Bronchial epithelial cell (primary cell): Measurements from ENCODE around the gene CUBN. TPM values are rescaled to one million over a fixed set of nuclear protein-coding genes. Genes with fewer than 3 reads are reported as not detected.

Source experiments
- DNase-seq: peaks from one replicate; pipeline ENCODE4 v3.0.0-alpha.2; 2010; ENCODE audit warnings: low read depth
- FAIRE-seq: peaks from 2 replicates; lab custom pipeline; 2011; peaks lifted over from hg19 to GRCh38; lab: Jason Lieb, UNC
- H3K27me3 ChIP-seq: 2 replicates; pipeline ENCODE4 v1.5.1; 2011; ENCODE audit warnings: low read length; ENCODE audit not compliant: control insufficient read depth, insufficient read depth
- H3K36me3 ChIP-seq: 2 replicates; pipeline ENCODE4 v1.5.1; 2011; ENCODE audit warnings: low read length; ENCODE audit not compliant: control insufficient read depth, insufficient read depth
- H3K4me3 ChIP-seq: 2 replicates; pipeline ENCODE4 v1.5.1; 2011; ENCODE audit warnings: mild to moderate bottlenecking, low read depth, low read length, control low read depth
- total RNA-seq: library from RNA; depleted of rRNA; stranded (reverse); fragments of >200 nt; gene quantifications from 2 replicates; pipeline ENCODE4 v1.2.1, GENCODE V29; 2014
- TF ChIP-seq, protein P1 (sequence below): IDR thresholded peaks from 2 replicates; pipeline ENCODE4 v1.5.1; 2011; ENCODE audit warnings: mild to moderate bottlenecking, moderate library complexity, low read length, control low read depth, inconsistent platforms; ENCODE audit not compliant: insufficient read depth, severe bottlenecking

Gene CUBN
- total RNA-seq, 1 donor from 2014 or later = 0.53 TPM

DNA sequence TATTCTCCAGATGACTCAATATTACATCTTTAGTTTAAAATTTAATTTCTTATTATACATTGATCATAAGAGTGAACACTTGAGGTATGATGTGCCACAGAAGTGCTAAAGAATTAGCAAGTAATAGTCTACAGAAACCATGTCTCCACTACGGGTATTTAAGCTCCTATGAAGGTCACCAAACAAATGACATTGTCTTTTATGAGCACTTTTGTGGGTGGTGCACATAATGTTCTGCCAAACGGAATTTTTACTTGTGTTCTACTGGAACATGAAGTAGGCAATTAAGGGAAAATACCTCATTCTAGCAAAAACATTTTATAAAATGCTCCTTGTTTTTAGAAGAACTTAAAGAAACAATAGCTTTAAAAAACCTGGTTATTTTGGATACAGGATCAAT, 27.4 kb upstream of the CUBN start:
- no peak for FAIRE-seq
- TF ChIP-seq, protein P1, sequence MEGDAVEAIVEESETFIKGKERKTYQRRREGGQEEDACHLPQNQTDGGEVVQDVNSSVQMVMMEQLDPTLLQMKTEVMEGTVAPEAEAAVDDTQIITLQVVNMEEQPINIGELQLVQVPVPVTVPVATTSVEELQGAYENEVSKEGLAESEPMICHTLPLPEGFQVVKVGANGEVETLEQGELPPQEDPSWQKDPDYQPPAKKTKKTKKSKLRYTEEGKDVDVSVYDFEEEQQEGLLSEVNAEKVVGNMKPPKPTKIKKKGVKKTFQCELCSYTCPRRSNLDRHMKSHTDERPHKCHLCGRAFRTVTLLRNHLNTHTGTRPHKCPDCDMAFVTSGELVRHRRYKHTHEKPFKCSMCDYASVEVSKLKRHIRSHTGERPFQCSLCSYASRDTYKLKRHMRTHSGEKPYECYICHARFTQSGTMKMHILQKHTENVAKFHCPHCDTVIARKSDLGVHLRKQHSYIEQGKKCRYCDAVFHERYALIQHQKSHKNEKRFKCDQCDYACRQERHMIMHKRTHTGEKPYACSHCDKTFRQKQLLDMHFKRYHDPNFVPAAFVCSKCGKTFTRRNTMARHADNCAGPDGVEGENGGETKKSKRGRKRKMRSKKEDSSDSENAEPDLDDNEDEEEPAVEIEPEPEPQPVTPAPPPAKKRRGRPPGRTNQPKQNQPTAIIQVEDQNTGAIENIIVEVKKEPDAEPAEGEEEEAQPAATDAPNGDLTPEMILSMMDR = no peak
- no peaks in the 10 kb centered on the region for H3K36me3 ChIP-seq
- no peak for DNase-seq
- no peaks in the 10 kb centered on the region for H3K27me3 ChIP-seq
- no peak overlapping the region for H3K4me3 ChIP-seq

DNA sequence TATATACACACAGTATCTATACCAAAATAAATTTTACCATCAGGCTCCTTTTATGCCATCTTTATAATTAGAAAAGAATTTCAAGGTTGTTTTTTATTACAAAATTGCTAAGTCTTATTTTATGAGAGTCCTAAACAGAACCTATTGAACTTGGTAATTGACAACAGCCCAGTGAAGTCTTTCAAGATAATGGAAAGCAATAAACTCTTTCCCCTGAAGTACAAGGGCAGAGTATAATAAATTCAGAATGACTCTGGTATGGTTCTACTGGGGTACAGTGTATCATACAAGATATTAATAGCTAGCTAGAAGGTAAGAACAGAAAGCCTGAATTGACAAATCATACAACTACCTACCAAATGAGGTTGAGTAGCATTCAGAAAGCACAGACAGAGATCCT, 26.2 kb upstream of the CUBN start:
- Histone ChIP-seq H3K36me3 (no peaks in the 10 kb centered on the region), H3K4me3 (no peak overlapping the region), H3K27me3 (no peaks in the 10 kb centered on the region)
- DNase-seq (no peak), FAIRE-seq (no peak)
- TF ChIP-seq, protein P1 = no peak

DNA sequence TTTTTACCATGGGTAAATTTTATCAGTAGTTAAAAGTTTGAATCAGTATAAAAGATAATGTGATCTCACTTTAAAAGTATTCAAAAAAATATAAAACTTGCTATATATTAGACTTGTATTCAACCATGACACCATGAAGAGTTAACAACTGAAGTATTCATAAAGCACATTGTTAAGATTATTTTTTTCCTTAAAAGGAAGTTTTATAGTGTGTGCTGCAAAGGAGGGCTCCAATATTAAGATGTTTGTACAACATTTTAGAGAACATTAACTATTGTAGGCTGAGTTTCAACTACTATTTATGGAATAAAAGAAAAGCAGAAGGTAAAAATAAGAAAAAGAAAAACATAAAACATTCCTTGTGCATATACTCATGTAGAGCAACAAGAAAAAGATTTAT, 24.5 kb upstream of the CUBN start:
- H3K27me3 ChIP-seq = no peaks in the 10 kb centered on the region
- H3K4me3 ChIP-seq = no peak overlapping the region
- FAIRE-seq = no peak
- TF ChIP-seq, protein P1 = no peak
- no peaks in the 10 kb centered on the region for H3K36me3 ChIP-seq
- DNase-seq = no peak

DNA sequence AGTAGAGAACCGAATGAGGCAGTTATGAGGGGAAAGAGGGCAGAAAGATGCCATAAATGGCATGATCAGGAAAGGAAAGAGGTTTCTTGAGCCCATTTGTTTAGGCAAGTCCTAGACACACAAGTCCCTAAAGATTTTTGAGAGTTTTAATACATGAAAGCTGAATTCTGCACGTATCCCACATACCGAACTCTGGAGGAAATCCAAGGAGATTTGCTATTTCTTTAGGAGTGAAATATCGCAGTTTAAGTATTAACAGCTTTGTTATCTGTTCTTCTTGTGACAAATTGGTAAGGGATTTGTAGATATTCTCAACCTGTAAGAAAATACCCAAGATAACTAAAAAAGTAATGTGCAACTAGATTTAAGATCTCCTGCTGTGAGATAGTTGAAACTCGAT, 23.7 kb upstream of the CUBN start:
- FAIRE-seq = no peak
- Histone ChIP-seq H3K36me3 (no peaks in the 10 kb centered on the region), H3K27me3 (no peaks in the 10 kb centered on the region), H3K4me3 (no peak overlapping the region)
- TF ChIP-seq, protein P1 = no peak
- no peak for DNase-seq

DNA sequence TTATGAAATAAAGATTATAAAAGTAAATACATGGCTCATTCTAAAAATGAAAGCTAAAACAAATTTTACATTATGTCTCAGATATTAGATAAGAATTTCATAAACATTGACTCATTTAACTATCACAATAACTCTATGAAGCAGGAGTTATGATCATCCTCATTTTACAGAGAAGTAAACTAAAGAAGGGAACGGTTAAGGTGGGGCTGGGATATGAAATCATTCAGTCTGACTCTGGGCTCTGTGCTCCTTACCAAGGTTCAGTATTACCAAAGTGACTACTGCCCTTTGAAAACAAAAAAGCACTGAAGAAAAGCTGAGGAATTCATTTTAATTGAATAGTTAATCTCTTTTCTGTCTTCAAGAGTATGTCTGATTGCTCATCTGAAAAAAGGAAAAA, 22.1 kb upstream of the CUBN start:
- Histone ChIP-seq H3K4me3 (no peak overlapping the region), H3K36me3 (no peaks in the 10 kb centered on the region), H3K27me3 (no peaks in the 10 kb centered on the region)
- DNase-seq (no peak), FAIRE-seq (no peak)
- TF ChIP-seq, protein P1 = no peak

DNA sequence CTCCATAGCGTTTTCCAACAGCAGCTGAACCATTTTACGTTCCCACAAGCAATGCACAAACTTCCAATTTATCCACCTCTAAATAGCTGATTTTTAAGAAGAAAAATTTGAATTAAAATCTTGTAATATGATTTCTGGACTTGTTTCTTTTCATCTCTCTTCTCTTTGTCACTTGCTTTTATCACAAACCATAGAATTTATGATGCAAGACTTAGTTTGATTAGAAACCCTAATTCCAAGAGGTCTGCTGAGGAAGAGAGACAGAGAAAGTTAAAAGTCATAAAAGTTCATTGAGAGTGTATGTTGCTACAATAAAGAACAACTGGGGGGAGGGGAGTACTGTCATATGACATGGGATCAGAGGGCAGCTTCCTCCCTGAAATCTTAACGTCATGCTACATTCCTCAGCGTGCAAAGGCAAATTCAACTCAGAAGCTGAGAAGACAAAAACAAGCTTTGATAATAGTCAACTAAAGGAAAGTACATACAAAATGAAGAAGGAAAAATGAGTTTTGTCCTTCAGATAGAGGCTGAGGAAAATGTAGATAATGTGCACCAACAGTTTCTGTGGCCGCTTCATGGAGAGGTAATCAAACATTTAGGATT, 18.4 kb upstream of the CUBN start:
- FAIRE-seq (no peak), DNase-seq (no peak)
- TF ChIP-seq, protein P1 = no peak
- H3K27me3 ChIP-seq = no peaks in the 10 kb centered on the region
- no peak overlapping the region for H3K4me3 ChIP-seq
- no peaks in the 10 kb centered on the region for H3K36me3 ChIP-seq
